Measurements from ENCODE around the gene DCAKD.

- no peak for TF ChIP-seq REST (IDR thresholded peaks at IDR 0.05; ENCODE audit: low read depth, low read length)
- no peak for TF ChIP-seq EZH2 (IDR thresholded peaks at IDR 0.05; ENCODE audit: borderline replicate concordance, control insufficient read depth, low read depth, low read length)
- TF ChIP-seq BMI1 (IDR thresholded peaks at IDR 0.05; ENCODE audit: borderline replicate concordance), result no peak
- no peak for TF ChIP-seq EP300 (IDR thresholded peaks at IDR 0.05; ENCODE audit: borderline replicate concordance in 1 of 2, control insufficient read depth in 1 of 2, low read depth in 2 of 2, low read length in 2 of 2)
- TF ChIP-seq FOXK2 (IDR thresholded peaks at IDR 0.05), result no peak
- no peak for TF ChIP-seq CTCF (IDR thresholded peaks at IDR 0.05 in 2 of 3, conservative IDR thresholded peaks at IDR 0.05 in 1 of 3; ENCODE audit: control insufficient read depth in 2 of 3, extremely low read depth in 1 of 3, insufficient read depth in 1 of 3, low read depth in 3 of 3, low read length in 3 of 3)
- no peak for TF ChIP-seq RELA (IDR thresholded peaks at IDR 0.05; ENCODE audit: borderline replicate concordance, partially characterized antibody)
- no peak for TF ChIP-seq CEBPB (IDR thresholded peaks at IDR 0.05; ENCODE audit: borderline replicate concordance in 1 of 2, low read depth in 2 of 2, low read length in 2 of 2)
- no peak for TF ChIP-seq POLR2A (IDR thresholded peaks at IDR 0.05; ENCODE audit: low read depth, low read length)
- TF ChIP-seq RCOR1 (conservative IDR thresholded peaks at IDR 0.05; ENCODE audit: low read depth, low read length), result no peak
- TF ChIP-seq TCF7 (IDR thresholded peaks at IDR 0.05; ENCODE audit: borderline replicate concordance), result no peak
- TF ChIP-seq KAT2A (conservative IDR thresholded peaks at IDR 0.05; ENCODE audit: control insufficient read depth, low read depth, low read length), result no peak
- no peak for TF ChIP-seq USF1 (IDR thresholded peaks at IDR 0.05; ENCODE audit: borderline replicate concordance, extremely low read length, insufficient read depth, low read depth, low read length)
Measured at GRCh38 chr17:45042346-45043120, 8.9 kb downstream of the DCAKD start.
